ENCODE data around the gene NKAIN2.

NKAIN2 gene

DNA sequence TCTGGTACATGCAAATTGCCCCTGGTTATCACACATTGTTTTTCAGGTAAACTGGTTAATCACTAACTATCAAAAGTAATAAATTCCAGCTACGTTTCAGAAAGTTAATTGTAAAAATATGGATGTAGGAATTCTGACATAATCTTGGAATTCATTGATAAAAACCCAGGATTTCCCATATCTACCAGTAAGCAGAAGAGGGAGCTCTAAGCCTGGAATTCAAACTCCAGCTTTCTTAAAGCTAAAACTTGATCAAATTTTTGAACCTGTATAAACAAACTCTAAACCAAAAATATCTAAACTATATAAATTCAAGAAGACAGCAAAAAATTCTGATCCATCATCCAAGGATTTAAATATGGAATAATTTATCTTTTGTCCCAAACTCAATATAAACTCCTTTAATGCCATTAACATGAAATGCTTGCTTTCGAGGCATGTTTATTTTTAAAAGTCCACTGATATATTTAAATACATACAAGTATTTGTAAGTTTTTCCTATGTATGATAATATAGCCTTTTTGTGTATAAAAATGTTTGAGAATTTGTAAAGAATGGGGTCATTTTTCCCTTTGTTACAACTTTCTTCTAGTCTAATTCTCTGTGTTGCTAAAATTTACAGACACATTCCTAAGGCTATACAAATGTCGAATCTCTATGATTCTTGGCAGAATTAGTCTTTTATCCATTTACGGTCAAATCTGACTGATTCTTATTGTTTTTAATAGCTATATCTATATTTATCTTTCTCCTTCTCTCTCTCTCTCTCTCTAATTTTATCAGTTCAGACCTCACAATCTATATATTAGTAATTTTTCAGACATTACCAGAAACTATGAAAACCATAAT is 1067.2 kb downstream of the NKAIN2 start:
- no peak for DNase-seq

DNA sequence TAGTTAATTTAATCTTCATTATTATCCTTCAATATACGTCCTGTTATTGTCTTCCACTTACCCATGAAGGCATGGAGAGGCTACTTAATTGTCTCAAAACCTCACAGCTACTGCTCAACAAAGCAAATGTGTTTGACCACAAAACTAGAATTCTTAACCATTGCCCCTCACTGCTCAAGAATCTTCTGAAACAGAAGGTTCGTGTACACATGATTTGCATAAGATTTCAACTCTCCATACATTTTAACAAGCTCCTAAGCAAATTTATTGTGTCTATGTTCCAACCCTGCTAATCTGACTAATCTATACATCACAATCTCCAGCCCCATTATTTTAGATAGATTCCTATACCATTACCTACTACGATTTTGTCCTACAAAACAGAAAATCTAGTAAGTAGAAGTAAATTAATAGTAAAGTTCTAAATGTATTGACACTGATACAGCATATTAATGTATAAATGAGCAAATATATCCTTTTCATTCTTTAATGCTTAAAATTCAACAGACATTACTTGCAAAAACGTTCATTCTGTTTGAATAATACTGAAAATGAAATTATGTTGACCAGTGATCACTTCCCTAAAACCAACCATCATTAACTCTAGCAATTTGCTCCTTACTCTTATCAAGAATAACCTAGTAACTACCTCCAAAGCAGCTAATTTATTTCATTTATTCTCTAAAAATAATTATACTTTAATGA is 1068.8 kb downstream of the NKAIN2 start:
- DNase-seq = no peak

DNA sequence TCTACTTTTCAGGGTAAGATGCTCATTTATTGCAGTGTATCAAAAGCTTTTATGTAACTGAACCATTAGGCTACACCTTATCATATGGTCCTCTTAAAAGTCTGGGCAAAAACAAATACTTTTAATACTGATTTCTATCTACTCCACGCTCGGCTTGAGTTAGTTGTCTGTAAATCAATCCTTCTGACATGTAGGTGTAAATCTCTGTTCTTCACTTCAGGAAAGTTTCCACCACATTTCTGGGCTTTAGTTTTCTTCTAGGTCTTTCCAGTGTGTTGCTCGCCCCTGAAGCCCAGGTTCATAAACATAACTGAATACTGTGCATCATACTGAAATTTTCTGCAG is 1069.4 kb downstream of the NKAIN2 start:
- DNase-seq = no peak

Measured in activated CD4-positive, alpha-beta T cell treated with anti-CD3 and anti-CD28 coated beads for 1 hour (primary cell).